HG03139 (cell line): ENCODE results near the gene KCNIP3.
A peak's percentile ranks its signal among the peaks of the same experiment; 100 is the strongest.

Experiments
- ATAC-seq: cut with Tn5 transposase; IDR thresholded peaks from one replicate; pipeline ENCODE4 v1.9.1; 2021; ENCODE audit not compliant: unreplicated experiment

KCNIP3 gene

GRCh38 chr2:95327861-95328260 lies 30.7 kb downstream of the KCNIP3 start:
- ATAC-seq = no peak

- no peak for ATAC-seq
These were observed 31.4 kb downstream of the KCNIP3 start for GRCh38 chr2:95328358-95329125.

DNA sequence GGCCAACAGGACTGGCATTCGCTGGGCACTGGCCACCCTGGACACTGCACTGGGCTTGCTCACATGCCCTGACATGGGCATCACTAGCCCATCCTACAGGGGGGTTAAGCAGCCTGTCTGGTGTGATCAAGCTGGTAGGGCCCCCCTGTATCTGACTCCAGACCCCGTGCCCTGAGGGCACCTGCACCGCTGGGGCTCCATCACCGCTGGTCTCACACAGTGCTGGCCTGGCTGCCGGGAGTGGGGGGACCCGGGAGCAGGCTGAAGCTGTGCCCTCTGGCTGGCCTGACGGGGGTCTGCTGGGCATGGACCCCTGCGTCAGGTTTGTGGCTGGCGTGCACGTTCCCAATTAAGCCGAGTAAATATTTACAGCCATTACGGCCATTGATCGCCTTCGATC lies 32.3 kb downstream of the KCNIP3 start:
- ATAC-seq = no peak

- ATAC-seq = no peak
These were observed 33.0 kb downstream of the KCNIP3 start for GRCh38 chr2:95329891-95330793.

- ATAC-seq = no peak
These were observed 33.7 kb downstream of the KCNIP3 start for GRCh38 chr2:95330794-95331338.

GRCh38 chr2:95331606-95332005 lies 34.5 kb downstream of the KCNIP3 start:
- no peak for ATAC-seq

GRCh38 chr2:95332036-95332435 lies 34.9 kb downstream of the KCNIP3 start:
- ATAC-seq = no peak

- no peak for ATAC-seq
These were observed 35.9 kb downstream of the KCNIP3 start for GRCh38 chr2:95333056-95333455.

GRCh38 chr2:95333888-95334338 lies 36.8 kb downstream of the KCNIP3 start:
- ATAC-seq = no peak

- ATAC-seq = no peak
These were observed 37.9 kb downstream of the KCNIP3 start for GRCh38 chr2:95334916-95335641.

GRCh38 chr2:95336406-95336805 lies 39.3 kb downstream of the KCNIP3 start:
- ATAC-seq = no peak

DNA sequence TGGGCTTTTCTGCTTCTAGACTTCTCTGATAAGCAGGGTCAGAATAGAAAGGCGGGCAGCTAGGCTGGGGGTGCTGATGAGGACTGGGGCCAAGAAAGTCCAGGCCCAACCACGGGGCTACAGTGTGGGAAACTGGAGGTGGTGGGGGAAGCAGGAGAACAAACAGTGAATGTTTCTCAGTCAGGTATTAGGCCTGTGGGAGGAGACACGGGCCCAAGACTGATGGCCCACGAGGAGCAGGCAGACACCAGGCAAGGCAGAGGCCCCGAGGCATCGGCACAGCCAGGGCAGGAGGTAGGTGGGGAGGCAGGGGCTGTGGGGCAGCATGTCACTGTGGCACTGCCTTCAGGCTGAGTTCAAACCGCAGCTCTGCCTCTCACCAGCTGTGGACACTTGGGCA lies 40.7 kb downstream of the KCNIP3 start:
- ATAC-seq = no peak

DNA sequence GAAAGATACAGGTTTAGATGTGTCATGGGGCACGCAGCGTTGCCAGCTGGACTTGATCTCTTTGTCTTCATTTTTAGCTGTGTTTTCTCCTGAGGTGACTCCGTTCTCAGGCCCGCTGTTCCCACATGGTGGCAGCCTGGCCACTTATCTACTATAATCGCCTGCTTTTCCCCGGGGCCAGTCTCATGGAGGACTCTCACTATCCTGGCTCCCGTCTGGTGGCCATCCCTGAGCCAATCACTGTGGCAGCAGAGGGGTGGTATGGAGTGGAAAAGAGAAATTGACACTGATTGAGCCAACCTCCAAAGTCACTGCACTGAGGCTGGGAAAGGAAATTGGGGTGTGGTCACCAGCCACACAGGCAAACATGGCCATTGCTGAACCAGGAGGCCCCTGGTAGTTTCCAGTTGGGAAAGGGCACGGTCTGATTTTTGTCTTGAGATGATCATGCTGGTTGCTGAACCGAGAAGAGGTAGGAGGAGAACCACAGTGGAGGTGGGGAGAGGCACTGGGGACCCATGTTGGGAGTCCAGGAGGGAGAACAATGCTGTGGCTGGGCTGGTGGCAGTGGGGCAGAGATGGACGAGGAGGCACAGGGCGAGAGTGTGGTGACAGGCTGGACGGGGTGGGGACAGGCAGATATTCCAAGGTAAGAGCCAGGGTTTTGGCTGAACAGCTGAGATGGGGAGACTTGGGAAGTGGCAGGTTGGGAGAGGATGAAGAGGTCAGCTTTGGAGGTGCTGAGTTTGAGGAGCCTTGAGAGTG lies 45.6 kb downstream of the KCNIP3 start:
- no peak for ATAC-seq

GRCh38 chr2:95343429-95344214 lies 46.5 kb downstream of the KCNIP3 start:
- ATAC-seq = no peak

- no peak for ATAC-seq
These were observed 47.1 kb downstream of the KCNIP3 start for GRCh38 chr2:95344215-95344583.

DNA sequence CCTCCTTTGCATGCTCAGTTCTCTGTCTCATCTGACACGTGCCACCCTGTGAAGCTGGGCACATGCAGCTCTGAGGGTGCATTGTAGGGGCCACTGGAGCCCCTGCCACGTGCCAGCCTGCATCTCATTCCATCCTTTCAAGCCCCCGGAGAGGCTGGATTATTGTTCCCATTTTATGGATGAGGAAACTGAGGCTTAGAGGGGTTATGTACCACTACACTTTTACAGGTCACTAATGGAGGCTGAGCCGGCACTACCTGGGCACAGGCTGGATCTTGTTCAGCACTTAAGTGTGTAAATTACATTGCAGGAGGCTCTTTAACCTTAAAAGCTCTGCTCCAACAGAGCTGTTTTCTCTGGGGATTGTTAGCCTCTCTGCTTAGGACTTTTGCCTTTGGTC lies 47.5 kb downstream of the KCNIP3 start:
- ATAC-seq = no peak

DNA sequence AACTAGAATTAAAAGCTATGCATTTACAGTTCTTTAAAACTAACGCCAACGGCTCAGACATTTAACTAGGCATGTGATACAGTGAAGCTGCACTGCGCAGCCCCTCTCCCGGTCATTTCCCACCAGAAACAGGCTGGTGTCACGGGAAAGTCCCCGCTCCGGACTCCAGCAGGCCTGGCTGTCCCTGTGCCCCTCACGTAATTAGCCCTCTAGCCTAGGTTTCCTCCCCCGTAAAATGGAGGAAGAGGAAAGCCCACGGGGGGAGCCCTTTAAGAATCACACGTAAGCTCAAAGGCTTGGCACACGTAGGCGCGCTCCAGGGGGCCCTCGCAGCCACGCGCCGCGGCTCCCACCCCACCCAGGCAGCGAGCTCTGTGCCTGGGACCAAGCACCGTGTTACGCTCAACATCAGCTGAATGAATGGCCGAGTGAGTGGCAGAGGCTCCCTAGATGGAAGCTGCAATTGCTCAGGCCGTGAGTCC lies 48.0 kb downstream of the KCNIP3 start:
- no peak for ATAC-seq

DNA sequence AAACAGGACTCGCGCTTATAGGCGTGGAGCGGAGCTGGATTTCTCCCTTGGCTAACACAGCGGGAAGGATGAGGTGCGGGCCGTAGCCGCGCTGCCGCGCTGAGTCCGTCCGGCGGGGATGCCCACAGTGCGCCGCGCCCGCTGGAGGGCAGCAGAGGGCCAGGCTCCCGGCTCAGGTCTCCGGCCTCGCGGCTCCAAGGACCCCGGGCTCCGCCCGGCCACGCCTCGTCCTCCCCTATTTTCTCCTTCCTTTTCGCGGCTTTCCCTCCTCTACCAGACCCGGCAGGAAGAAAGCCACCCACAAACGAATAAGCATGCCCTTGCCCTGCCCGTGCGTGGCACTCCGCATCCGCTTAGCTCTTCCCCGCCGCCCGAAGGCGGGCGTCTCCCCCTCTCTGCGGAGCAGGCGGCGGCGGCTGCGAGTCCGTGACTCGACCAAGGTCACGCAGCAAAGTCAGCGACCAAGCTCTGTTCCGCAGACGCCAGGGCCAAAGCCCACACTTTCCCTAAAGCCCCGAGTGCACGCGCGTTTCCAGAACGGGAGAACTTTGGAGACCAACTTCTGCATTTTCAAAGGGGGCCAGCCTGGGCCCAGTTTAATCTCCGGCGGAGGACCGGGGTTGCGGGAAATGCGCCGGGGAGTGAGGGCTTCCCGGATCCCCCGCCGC lies 48.5 kb downstream of the KCNIP3 start:
- ATAC-seq = peak; percentile 81

DNA sequence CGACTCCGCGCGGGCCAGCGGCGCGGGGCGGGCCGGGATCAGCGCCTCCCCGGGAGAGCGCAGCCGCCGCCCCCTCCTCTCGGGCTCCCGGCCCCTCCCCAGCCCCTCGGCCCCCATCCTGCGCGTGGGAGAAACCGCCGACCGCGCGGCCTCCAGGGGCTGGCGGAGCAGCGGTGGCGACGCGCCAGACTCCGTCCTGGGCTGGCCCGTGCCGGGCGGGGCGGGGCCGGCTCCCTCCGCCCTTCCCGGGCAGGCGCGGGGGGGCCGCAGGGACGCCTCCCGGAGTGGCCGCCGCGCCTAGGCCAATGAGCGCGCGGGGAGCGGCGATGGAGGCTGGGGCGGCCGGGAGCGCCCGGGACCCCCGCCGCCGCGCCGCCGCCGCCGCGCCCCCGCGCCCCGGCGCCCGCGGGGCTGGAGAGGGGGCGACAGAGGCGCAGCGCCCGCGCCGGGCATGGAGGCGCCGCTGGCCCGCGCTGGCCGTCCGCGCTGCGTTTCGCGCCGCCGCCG lies 49.1 kb downstream of the KCNIP3 start:
- no peak for ATAC-seq
